UCSD-AML1 (cell line): ENCODE data around the gene RNF222.
"Not testable (repeated sequence)": the region's sequence is repeated elsewhere in the genome, so short reads cannot be mapped to it uniquely, and the experiment has no call there.

Source experiments
- DNase-seq: peaks from one replicate; lab custom pipeline; 2025; ENCODE audit not compliant: unreplicated experiment; lab: John Stamatoyannopoulos, UW

RNF222 gene

DNA sequence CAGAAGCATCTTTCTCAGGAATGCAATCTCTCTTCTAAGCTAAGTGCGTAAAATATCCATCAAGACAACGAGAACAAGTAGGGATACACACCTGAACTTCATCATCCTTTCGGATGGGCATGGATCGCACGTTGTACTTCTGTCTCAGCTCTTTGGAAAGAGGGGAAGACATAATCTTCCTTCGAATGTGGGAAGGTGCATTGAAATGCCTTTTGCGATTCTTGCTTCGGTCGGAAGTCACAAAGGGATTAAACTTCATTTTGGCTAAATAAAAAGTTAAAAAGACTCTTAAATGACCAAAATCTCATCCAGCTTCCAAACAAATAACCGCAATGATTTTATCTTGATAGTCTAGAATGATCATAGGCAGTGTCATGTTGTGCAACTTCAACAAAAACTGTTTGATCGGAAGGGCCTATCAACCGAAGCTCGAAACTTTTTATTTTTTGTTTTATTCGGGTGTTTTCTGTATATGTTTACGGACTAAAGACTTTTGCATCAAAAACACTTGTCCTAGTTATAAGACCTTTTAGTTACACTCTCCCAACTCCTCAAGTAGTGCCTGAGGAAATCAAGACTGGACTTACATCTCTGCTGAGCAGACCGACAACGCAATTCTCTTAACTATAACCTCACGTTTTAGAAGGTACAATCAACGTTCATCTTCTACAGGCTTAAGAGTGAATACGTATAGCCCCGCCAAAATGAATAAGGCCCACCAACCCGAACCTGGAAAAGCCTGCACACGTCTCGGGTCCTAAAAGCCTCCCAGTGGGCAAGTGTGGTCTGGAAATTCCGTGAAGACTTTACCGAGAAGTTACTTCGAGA, 15.4 kb downstream of the RNF222 start:
- DNase-seq, result no peak

DNA sequence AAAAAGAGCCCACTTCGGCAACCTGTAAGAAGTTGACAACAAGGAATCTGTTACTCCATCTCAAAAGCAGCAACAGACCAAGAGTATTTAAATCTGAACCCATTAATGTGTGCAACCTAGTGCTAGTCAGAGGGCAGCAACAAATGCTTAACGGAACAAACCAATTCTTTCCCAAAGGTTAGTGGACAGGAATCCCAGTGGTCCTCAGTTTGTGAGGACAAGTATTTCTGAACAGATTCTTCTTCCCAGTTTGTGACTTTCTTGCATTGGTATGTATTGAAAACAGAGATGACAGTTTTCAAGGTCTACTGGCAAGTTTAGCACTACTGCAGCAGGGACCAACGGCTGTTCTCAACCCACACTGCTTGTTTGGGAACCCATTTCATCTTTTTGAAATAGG, 17.6 kb downstream of the RNF222 start:
- no peak for DNase-seq

DNA sequence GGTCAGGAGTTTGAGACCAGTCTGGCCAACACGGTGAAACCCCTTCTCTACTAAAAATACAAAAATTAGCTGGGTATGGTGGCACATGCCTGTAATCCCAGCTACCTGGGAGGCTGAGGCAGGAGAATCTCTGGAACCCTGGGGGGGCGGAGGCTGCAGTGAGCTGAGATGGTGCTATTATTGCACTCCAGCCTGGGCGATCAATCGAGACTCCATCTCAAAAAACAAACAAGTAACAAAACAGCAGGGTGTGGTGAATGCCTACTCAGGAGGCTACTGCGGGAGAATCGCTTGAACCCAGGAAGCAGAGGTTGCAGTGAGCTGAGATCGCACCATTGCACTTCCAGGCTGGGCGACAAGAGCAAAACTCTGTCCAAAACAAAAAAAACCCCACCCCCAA, 19.5 kb downstream of the RNF222 start:
- not testable (repeated sequence) for DNase-seq

DNA sequence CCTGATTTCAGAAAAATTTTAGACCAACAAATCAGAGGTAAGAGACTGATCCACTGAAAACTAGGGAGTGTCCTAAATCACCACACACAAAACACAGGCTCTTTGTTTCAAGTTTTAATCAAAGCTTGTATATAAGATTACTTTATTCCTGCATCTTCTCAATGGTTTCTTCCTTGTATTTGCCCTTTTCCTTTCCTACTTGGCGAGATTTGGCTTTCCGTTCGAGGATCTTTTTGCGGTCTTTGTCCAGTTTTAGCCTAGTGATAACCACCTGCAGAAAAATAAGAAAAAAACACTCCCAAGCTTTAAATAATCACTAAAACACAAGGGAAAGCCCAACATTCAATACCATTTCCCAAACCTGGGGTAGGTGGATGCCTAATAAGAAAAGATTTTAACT, 20.2 kb downstream of the RNF222 start:
- DNase-seq, result no peak

DNA sequence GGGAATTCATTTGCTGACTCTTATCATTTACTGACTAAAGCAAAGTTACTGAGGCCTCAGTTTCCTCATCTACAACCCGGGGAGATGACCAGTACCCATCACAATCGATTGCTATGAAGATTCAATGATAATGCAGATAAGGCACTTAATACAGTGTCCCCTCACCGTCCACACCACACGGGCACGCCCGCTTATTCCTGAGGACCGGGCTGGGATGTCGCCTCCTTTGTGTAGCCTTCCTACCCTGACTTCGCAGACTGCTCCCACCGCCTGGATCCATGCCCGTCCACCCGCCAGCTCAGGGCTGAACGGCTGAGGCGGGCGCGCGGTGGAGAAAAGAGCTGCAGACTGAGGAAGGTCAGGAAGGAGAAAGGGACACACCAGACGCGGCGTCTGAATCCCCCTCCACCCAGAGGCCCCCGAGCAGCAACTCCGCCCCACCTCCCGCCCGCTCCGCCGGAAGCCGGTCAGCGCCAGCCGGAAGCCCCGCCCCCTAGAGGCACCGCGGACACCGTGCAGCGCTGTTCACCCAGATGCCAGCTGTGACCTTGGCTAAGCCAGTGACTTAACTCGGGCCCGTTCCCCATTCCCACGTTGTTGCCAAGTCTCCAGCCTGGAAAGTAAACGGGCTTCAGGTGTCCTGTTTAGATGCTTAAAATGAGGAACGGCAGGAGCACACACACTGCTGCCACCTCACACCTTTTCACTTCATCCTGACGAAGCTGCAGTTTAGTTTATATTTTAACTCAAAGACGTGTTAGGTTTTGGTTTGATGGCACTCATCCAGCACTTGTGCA, 21.2 kb downstream of the RNF222 start, which contains the start of gene KRABD2:
TSS of gene KRABD2 (minus strand) at position 434 of the 797 bp plus-strand sequence.
- DNase-seq, result peak; percentile 87

DNA sequence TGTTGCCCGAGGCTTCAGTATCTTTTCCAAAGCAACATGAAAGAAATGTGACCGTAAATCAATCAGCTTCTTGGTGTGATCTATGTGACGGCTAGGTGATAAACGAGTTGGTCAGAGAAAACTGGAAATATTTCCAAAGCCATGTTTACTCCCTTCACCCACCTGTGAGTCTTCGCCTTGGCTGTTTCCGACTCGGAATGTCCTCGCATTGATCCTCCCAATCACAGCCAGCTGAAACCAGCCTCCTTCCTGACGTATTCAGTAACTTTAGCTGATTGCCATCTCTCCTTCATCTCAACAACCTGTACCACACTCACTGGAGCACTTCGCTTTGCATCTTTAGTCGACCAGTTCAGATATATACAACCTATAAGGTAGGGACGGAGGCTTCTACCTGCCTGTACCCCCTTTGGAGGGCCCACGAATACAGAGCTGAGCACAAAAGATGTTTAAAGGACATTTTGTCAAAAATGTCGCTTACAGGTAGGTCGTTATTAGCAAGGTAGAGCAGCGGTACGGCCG, 21.8 kb downstream of the RNF222 start:
- no peak for DNase-seq

DNA sequence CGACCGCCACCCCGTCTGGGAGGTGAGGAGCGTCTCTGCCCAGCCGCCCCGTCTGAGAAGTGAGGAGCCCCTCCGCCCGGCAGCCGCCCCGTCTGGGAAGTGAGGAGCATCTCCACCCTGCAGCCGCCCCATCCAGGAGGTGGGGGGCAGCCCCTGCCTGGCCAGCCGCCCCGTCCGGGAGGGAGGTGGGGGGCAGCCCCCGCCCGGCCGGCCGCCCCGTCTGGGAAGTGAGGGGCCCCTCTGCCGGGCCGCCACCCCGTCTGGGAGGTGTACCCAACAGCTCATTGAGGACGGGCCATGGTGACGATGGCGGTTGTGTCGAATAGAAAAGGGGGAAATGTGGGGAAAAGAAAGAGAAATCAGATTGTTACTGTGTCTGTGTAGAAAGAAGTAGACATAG, 23.8 kb downstream of the RNF222 start:
- DNase-seq, result not testable (repeated sequence)

DNA sequence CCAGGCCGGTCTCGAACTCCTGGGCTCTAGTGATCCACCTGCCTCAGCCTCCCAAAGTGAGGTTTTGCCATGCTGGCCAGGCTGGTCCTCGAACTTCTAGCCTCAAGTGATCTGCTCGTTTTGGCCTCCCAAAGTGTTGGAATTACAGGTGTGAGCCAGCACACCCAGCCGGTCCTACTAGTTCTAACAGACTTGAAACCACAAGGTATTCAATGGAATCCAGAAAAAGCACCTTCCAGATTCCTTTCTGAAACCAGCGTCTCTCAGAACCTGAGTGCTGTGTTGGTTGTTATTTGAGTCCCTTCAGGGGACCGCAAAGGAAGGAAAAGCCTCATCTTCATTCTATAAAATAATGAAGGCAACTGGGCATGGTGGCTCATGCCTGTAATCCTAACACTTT, 25.2 kb downstream of the RNF222 start:
- DNase-seq, result no peak

DNA sequence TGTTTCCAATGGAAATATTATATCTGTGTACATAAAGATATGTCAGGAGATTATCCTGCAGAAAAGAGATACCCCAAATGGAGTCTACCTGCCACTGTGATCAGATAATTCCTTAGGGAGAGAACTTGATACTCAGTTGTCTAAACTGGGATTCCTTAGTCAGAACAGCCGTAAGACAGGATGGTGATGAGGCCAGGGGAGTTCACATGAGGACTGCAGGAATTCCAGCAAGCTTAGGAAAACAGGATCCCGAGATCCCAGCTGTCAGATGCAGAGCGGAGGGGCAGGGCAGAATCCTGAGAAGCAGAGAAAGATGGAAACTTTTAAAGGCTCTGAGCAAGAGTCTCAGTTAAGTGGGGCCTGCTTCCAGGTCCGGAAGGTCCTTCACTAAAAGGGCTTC, 25.8 kb downstream of the RNF222 start:
- no peak for DNase-seq

DNA sequence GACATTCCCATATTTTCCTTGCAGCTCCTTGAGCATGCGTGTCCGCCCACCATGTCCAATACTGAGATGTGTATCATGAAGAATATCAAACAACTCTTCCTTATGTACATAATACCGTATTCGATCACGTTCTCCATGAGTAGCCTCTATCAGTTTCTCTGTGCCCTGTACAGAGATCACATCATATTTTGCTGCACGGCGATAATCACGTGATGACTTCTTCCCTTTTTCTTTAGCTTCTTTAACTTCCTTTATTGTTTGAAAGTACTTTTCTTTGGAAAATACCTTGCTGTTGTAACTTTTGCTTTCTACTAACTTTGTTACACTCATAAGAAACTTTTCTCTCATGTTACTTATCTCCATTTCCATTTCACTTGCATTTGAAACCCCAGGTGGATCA, 27.7 kb downstream of the RNF222 start:
- DNase-seq, result no peak

DNA sequence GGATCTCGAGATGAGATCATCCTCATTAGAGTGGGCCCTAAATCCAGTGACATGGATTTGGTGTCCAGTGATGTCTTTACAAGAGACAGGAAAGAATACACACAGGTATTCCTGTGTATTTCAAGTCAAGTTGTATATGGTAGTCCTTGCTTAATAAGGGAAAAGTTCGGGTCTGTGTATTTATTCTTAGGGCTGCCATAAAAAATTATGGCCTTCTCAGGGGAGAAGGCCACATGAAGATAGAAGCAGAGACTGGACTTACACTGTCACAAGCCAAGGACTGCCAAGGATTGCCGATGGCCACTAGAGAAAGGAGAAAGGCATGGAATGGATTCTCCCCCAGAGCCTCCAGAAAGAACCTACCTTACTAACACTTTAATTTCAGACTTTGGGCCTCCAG, 29.4 kb downstream of the RNF222 start:
- no peak for DNase-seq

DNA sequence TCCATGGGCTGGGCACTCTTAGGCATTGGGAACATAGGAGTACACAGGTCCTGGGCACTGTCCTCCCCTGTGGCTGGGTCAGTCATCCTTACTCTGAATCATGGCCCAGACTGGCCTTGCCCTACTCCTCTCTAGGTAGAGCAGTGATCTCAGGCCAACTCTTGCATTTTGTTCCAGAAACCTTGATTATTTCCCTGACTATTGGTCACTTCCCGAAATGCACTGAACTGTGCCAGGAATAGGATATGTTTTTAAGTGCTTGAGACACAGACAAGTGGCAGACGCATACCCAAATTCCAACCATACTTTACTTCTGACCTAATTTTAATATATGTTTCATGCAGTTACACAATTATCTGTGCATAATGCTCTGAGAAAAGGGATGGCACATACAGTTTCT, 31.4 kb downstream of the RNF222 start:
- no peak for DNase-seq

DNA sequence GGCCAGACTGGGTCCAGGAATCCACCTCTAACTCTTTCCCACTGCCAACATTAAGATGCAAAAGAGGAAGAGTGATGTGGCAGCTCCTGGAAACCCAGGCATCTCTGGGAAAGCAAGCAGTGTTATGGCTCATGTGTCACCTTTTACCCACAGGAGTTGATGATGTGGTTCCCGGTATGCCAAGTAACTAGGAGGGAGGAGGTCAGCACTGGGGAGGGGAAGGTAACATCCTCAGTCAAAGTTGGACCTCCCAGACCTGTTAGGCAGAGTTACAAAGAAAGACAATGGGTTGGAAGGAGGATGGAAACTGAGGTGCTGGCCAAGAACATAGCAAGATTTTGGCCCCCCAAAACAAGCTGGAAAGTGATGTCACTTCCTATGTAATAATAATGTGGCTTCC, 32.5 kb downstream of the RNF222 start:
- DNase-seq, result no peak

DNA sequence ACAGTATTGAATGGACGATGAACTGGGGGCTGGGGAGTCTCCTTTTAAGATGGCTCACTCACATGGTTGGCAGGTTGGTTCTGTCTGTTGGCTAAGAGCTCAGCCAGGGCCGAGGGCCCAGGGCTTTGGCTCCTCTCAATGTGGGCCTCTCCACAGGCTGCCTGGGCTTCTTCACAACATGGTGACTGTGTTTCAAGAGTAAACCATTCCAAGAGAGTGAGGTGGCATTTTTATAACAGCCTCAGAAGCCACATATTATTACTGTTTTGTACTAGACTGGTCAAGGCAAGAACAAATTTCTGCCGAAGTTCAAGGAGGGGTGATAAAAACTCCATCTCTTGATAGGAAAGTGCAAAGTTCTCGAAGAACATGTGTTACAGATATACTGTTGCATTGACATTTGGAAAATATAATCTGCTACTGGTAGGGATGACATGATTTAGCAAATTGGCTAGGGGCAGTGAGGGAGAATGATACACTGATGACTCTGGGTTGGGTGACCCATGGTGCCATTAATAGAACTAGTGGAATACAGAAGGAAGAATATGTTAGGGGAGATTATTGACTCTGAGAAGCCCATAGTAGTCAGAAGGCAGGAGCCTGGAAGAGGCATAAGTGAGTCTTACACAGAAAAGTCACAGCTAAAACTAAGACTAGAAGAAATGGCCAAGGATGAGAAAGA, 34.8 kb downstream of the RNF222 start:
- DNase-seq, result no peak

DNA sequence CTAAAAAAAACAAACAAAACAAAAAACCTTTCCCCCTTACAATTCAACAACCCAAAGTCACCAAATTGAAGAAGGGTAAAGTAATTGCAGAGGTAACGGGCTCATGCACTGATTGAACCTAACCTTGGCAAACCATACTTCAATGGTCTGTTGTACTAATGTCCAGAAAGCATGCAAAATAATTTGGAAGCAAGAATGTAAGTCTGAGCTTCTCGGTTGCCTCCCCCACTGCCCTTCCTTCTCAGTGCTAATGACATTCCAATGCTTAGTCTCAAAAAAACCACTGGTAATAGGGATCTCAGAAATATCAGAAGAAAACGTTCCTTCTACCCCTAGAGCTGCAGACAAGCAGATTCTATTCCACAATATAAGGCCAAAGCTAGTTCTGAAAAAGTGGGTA, 36.9 kb downstream of the RNF222 start:
- DNase-seq, result no peak

DNA sequence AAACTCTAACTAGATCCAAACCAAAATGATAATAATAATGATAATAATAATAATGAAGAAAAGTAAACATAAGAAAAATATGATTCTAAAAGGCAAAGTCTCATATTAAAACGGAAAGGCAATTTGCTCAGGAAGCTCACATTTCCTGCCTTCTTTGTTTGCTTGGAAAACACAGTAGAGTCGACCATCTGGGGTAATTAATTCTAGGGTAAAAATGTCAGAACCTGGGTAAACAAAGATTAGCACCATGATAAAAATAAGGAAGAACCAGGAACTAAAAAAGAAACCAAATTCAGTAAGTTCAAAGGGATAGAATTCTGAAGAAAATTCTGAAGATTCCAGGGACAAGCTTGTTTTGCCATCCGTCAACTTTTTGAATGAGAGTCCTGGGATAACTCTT, 37.4 kb downstream of the RNF222 start:
- DNase-seq, result no peak

DNA sequence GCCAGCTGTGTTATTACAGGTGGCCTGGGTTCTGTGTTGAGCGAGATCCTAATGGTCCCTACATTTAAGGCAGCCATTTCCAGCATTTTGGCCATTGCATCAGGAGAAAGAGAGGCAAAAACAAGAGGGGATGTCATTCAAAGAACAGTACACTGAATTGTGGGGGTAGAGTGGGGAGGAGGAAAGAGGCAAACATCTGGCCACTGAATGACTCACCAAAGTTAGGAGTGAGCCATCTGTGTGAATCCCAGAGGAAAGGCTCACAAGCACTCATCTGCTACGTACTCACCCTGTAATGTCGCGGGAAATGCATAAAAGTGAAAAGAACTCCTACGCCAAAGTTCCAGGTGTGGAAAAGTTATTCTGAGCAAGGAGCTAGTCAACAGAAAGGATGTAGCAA, 37.9 kb downstream of the RNF222 start:
- no peak for DNase-seq

DNA sequence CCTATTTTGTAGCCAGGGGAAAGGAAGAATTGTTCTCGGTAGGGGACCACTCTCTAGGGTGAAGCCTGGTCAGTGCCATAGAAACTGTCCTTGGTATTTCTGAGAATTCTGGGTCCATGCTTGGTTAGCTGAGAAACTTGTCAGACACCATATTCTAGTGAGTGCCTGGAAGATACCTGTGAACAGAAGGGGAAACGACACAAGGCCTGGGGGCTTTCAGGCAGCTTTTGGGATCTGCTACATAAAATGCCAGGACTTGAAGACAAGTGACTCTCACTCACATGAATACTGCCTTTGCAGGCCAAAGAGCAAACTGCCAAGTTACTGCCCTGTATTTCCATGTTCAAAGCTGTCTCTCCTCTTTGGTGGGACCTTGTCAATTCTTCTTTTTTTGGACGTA, 39.7 kb downstream of the RNF222 start:
- no peak for DNase-seq

DNA sequence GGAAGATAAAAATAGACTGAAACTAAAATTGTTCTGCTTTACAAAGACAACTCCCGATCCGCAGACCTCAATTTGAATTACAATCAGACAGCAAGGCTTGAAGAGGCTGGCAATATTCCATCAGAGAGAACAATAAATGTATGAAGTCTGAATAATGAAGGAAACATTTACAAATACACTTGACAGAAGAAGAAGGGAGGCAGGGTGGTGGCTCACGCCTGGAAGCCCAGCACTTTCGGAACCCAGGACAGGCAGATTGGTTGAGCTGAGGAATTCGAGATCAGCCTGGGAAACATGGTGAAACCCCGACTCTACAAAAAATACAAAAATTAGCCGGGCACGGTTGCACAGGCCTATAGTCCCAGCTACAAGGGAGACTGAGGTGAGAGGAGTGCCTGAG, 43.4 kb downstream of the RNF222 start:
- DNase-seq, result no peak

DNA sequence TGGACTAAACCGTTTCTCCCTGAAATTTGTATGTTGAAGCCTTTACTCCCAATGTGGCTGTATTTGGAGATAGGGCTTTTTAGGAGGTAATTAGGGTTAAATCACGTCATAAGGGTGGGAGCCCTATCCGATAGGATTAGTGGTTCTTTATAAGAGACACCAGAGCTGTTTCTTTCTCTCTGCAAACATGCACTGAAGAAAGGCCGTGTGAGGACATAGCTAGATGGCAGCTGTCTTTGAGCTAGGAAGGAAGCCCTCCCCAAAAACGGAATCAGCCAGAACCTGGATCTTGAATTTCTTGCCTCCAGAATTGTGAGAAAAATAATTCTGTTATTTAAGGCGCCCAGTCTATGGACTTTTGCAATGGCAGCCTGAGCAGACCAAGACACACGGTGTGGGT, 43.9 kb downstream of the RNF222 start:
- no peak for DNase-seq

DNA sequence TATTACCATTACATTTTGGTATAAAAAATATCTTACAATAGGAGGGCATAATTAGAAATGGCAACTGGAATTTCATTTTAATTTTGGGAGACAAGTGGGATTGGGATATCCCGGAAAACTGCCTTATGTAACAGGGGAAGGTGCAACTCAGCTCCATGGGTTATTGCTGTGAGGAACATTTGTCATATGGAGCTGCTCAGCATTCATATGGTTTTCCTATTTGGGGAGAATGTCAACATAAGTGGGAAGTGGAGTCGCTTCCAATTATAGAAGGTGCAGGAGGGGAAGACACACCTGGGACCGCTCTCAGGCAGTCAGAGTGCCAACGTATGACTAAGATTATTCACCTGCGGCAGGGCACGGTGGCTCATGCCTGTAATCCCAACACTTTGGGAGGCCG, 47.3 kb downstream of the RNF222 start:
- no peak for DNase-seq

DNA sequence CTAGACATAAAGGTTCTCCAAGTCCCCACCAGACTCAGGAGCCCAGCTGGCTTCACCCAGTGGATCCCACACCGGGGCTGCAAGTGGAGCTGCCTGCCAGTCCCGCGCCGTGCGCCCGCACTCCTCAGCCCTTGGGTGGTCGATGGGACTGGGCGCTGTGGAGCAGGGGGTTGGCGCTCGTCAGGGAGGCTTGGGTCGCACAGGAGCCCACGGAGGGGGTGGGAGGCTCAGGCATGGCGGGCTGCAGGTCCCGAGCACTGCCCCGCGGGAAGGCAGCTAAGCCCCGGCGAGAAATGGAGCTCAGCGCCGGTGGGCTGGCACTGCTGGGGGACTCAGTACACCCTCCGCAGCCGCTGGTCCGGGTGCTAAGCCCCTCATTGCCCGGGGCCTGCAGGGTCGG, 50.6 kb downstream of the RNF222 start:
- DNase-seq, result not testable (repeated sequence)
